GM20431 (cell line): Measurements from ENCODE around the gene CCDC73.
"Not testable (repeated sequence)": the region's sequence is repeated elsewhere in the genome, so short reads cannot be mapped to it uniquely, and the experiment has no call there.

Experiments used
- in situ Hi-C: fragments of 300-500 bp; cut with MseI, MboI; formaldehyde crosslinking; loops from one replicate; pipeline ENCODE4 v1.15.0; 2020; ENCODE audit warnings: low sequenced_read_pairs; ENCODE audit not compliant: unreplicated experiment

CCDC73 gene

DNA sequence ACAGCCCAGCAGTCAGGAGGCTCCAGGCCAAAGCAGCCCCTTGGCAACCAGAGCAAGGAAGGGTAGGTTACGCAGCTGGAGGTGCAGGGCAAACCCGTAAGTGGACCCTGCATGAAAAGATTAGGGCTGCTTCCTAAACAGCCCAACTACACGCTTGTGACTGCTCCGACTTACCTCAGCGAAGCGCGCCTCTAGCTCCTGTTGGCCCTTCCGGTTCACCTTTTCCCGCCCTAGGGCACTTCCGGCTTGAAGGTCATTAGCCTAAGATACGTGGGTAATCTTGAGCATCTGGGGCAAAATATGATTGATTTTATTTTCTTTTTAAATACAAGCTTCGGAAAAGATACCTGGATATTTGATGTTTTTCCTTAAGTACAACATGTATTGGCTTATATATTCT lies at the start of gene CCDC73:
Gene CCDC73 (minus strand): TSS at position 224 of the 400 bp plus-strand sequence. CDS start 34,419 bp downstream, outside the sequence.
- in situ Hi-C loops, result no loop called here

DNA sequence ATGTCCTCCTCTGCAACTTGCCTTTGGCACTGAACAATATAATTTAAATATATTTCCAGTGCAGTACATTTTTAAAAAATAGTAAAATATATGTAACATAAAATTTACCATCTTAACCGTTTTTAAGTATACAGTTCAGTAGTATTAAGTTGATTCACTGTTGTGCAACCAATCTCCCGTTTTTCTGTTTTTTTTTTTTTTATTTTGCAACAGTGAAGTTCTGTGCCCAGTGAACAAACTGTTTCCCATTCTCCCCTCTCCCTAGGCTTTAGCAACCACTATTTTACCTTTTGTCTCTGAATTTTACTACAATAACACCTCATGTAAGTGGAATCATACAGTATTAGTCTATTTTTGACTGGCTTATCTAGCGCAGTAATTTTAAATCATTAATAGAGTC lies 49.1 kb upstream of the CCDC73 start:
- in situ Hi-C loops, result no loop called here

DNA sequence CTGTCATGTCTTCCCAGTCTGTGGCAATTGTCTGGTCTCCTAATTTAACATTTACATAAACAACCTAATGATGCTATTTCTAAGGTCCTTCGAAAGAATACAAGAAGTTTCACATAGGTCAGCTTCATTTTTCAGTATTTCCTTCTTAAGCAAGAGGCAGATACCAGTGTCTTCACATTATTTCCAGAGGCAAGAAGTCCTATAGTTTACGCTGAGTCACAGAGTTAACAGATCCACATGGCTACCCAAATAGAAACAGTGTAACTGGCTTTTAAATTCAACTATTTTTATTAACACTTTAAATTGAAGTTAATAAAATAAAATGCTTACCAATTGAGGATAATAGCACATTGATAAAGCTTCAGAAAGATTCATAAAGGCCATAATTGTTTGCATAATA lies 46.1 kb upstream of the CCDC73 start:
- in situ Hi-C loops, result no loop called here

DNA sequence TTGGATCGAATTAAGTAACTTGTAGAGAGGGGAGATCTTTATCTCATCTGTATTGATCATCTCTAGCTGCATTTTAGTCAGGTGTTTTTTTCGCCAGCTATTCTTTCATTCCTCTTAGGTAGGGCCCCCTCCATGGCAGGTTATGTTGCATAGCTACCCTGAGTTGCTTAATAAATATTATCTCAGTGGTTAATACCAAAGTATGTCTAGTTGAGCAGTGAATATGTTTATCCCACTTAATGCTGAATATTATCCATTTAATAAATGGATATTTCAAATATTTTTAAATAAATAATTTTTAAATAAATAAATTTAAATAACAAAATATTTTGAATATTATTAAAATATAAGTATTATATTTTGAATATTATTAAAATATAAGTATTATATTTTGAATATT lies 44.8 kb upstream of the CCDC73 start:
- in situ Hi-C loops, result no loop called here

DNA sequence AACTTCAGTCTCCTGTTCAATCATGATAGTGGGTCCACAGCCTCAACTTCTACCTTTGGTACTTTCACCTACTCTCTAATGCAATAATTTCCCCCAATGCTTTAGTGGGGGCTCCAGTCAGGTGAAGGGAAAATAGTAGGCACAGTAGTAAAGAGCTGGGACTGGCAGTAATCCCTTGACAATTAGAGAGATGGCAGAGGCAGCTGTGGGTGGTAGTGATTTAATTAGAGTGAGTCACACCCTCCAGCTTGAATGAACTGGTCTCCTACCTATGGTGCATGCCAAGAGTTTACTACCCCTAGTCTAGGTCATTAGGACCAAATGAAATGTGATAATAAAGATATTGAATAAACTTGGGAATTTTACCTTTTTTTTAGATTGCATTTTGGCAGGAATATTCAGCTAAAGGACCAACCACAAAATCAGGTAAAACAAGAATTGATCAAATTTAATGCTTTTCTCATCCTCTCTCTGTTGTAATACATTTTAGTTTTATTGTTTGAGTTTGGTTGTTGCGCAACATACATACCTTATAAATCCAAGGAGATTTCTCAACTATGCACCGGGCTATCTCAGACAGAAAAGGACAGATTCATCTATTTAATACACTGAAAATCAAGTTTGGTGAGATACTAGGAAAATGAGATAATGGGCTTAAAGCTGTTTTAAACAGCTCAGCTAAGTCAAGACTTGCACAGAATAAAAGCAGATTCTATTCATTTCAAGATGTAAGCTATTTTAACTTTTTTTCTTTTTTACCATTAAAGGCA lies 44.2 kb upstream of the CCDC73 start:
- in situ Hi-C loops, result no loop called here

DNA sequence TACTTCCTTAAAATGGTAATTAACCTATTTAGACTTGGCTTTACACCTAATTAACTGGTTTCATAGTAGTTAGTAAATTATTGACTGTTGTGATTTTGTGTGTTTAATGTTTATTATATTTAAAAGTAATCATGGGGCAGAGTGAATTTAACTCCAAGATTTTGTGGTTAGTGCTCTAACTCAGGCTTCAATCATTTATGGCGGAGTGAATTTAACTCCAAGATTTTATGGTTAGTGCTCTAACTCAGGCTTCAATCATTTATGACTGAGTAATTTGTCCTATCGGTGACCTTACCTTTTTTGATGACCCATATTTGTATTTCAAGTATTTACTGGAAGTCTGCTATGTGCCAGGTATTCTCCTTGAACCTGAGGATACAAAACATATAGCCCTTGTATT lies 42.5 kb upstream of the CCDC73 start:
- in situ Hi-C loops, result no loop called here

DNA sequence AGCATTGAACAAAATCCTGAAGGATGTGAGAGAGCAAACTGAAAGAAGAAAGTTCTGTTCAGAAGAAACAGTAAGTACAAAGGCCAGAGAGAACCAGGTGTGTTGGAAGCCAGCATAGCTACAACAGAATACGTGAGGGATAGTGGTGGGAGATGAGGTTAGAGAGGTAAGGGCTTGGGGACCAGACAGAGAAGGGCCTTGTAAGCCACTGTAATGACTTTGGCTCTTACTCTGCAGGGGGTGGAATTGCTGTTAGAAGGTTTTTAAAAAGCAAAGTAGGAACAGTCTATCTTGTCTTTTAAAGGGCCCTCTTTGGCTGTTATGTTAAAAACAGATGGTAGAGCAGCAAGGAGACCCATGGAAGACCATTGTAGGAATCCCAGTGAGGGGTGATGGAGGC lies 39.5 kb upstream of the CCDC73 start:
- in situ Hi-C loops, result no loop called here

DNA sequence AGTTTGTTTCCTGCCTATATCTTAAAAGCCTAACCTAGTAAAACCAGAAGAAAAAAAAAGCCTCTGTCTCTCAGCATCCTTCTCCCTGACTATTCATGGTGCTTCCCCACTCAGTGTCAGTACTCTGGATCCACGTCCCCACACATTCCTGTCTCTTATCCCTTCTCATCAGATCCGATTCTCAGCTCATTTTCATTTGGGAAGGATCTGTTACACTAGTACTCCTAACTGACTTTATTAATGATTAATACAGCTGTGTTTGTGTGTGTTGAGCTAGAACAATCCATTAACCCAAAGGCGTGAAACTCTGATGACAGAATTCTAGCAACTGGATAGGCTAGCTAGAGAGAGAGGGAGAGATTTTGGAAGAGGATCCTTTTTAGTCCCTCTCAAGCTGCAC lies 36.8 kb upstream of the CCDC73 start:
- in situ Hi-C loops, result no loop called here

DNA sequence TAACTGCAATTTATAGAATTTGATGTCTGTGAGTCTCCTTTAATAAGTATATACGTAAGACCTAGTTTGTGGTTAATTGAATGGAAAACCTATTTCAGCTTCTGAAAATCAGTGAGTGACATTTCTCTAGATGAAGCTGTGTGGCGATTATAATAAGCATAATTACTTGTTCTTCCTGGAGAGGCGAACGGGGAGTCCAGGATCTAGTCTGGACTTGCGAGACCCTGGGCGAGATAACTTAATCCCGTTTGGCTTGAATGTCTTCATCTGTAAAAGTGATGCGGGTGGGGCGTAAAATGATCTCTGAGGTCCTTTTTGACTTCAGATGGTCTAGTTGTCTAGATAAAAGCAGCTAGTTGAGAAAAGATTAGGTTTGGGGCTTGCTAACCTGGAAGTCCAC lies 36.3 kb upstream of the CCDC73 start:
- in situ Hi-C loops, result no loop called here

DNA sequence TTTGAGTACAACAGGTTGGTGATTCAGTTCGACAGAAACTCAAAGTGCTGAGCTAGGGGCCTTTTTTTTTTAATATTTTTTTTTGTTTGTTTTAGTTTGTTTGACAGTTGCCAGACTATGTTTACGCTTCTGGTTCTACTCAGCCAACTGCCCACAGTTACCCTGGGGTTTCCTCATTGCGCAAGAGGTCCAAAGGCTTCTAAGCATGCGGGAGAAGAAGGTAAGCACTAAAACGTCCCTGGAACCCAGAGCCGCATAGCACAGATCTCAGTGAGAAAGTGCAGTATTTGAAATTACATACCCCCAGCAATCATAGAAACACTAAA lies 35.9 kb upstream of the CCDC73 start:
- in situ Hi-C loops, result no loop called here

DNA sequence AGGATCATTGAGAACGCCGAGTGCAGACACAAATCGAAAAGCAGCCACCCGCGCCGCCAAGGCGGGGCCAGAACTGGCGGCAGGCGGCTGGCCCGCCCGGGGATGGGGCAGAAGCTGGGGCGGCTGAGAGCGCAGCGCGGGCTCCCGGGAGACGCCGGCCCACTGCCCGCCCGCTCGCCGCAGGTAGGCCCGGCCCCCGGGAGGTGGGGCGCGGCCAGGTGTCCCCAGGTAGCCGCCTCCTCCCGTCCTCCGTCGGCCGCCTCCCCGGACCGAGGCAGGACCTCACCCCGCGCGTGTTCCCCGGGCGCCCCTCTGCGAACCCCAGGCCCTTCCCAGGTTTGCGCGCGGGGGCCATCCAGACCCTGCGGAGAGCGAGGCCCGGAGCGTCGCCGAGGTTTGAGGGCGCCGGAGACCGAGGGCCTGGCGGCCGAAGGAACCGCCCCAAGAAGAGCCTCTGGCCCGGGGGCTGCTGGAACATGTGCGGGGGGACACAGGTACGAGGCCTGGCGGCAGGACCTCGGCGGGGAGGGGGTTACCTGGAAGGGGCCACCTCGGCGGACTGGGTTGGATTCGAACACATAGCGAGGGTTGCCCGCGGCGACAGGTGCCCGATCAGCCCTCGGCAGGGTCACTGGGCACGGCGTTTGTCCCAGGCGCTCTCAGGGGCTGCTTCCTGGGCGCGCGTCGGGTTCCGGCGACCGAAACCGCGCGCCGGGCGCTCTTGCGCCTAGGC lies 35.4 kb upstream of the CCDC73 start, which contains the start of gene PRRG4:
Gene PRRG4 (plus strand): TSS at position 248 of the 733 bp plus-strand sequence. CDS start 603 bp downstream, outside the sequence.
- in situ Hi-C loops, result no loop called here

DNA sequence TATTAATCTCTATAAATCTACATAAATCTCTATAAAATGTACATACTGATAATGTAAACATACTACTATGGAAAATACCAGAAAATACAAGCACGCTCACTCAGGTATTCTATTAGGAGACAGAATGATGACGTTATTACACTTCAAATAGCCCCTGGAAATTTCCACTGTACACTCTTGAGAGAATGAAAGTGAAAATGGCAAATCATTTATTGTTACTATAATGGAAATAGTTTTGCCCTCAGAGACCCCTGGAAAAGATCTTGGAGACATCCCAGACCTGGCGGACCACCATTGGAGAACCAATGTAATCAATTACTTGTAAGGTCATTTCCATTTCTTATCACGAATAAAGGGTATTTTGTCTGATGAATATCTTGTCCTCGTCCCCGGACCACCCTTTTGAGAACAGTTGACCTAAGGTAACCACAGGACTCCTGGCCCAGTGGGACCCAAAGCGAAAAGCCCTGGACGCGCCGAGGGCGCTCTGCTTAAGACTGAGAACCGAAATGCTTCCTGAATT lies 34.8 kb upstream of the CCDC73 start:
- in situ Hi-C loops, result no loop called here

DNA sequence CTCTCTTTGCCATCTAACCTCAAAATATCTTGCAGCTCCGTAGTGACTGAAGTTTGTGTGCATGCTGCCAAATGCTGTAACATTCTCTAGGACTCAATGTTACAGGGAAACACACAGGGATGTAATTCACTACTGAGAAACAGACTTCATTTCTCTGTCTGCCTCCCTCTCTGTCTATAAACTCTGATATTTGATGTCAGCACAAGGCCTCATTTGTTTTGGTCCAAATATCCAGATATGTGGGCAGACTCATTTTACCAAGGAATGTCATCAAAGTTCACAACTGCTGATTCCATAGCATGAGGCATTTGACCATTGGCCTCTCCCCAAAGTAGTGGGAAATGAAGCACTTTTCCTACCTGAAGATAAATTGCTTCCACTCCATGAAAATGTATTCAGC lies 32.8 kb upstream of the CCDC73 start:
- in situ Hi-C loops, result no loop called here

DNA sequence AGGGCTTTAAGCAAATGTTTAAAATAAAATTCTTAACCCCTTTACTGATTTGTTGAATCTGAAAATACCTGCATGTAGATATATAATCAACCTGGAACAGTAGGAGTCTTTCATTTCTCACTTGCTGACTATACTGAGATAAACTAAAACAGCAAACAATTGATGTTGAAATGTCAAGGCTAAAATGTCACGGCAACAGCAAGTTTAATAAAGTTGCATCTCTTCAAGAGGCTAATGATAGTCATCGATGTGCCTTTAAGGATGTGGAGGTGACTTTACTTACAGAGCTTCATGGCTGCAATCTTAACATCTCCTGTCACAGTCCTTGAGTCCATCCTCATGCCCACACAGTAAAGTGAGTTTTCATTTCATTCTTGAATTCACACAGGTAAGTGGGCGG lies 31.7 kb upstream of the CCDC73 start:
- in situ Hi-C loops, result no loop called here

DNA sequence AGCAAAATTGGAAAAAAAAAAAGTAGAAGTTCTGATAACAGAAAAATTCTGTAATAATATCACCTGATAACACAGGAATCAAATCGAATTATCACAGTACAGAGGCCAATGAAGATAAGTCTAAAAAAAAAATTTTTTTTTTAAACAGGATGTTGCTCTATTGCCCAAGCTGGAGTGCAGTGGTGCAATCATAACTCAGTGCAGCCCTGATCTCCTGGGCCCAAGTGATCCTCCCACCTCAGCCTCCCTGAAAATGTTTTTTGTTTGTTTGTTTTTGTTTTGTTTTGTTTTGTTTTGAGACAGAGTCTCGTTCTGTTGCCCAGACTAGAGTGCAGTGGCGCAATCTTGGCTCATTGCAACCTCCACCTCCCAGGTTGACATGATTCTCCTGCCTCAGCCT lies 29.2 kb upstream of the CCDC73 start:
- in situ Hi-C loops, result not testable (repeated sequence)

DNA sequence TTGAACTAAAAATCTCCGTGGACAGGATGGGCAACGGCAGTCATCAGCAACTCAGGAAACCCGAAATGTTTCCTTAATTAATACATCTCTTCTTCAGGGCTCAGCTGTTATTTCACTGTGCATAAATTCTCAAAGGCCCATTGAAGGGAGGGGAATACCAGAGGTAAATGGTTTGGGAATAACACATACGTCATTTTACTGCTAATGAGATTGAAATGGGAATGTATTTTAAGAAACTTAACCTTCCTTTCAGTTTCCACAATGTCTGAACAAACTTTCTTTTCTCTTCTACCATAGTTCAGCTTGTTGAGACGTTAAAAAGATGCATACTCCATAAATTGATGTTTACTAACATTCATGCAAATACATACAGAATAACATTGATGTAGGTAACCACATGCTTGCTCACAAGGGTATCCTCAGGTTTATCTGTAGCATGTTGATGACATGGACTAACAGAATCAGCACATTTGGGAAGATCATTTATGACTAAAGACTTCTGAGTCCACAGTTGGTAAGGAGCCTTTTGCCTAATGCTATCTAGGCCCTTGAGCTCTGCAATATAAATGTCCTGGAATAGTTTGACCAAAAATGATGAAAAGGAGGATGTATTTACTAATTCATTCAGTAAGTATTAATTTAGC lies 27.6 kb upstream of the CCDC73 start:
- in situ Hi-C loops, result no loop called here

DNA sequence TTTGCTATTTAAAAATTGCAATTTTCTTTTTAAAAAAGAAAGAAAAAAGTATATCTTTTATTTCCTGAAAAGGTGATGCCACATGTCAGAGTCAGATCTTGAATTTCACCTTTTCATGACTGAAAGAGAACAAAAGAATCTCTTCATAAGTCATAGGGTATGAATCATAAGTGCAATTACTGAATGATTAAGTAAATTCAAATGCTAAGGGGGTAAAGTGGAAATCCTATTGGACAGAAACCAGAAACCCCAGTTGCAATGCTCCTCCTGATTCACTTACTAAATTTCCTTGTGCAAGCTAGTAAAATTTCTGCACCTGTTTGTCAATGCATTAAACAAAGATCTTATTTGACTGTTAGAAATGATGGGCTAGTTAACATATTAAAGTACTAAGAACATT lies 27.1 kb upstream of the CCDC73 start:
- in situ Hi-C loops, result no loop called here

DNA sequence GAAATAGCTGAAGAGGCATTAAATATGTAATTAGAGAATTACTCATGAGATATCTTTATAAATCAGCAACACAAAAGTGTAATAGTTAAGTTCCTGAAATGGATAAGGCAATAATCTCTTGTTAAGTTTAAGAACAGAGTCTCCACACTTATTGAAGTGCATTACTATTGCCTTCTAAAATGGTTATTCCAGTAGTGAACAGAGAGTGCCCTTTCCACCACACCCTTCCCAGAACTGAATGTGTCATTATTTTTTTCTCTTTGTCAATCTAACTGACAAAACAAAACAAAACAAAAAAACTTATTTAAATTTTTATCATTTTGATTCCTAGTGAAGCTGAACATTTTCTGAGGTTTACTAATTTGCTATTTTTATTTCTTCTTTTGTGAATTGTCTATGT lies 26.0 kb upstream of the CCDC73 start:
- in situ Hi-C loops, result no loop called here

DNA sequence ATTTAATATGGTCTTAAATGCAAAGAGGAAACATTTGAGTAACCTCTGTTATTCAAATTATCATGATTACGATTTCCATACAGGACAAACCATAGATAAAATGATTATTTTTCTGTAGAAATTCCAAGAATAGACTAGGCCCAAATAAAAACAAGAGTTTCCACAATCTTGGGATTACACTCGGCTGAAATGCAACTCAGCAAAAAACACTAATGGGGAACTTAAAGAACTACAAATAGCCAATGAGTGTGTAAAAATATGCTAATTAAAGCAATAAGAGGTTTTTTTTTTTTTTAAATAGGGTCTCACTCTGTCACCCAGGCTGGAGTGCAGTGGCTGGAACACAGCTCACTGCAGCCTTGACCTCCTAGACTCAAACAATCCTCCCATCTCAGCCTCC lies 24.7 kb upstream of the CCDC73 start:
- in situ Hi-C loops, result no loop called here

DNA sequence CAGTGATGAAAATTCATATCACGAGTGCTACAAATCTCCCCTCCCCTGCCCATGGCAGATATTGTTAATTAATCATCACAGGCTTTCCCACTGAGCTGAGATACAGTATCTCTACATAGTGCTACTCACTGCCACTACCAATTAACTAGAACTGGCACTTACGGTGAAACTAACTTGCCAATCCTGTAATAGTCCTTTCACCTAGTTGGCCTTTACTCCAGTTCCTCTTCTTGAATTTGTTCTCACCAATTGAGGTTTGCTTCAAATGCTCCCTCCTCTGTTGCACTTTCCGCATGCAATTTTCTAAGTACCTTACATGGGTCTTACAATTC lies 23.4 kb upstream of the CCDC73 start:
- in situ Hi-C loops, result no loop called here

DNA sequence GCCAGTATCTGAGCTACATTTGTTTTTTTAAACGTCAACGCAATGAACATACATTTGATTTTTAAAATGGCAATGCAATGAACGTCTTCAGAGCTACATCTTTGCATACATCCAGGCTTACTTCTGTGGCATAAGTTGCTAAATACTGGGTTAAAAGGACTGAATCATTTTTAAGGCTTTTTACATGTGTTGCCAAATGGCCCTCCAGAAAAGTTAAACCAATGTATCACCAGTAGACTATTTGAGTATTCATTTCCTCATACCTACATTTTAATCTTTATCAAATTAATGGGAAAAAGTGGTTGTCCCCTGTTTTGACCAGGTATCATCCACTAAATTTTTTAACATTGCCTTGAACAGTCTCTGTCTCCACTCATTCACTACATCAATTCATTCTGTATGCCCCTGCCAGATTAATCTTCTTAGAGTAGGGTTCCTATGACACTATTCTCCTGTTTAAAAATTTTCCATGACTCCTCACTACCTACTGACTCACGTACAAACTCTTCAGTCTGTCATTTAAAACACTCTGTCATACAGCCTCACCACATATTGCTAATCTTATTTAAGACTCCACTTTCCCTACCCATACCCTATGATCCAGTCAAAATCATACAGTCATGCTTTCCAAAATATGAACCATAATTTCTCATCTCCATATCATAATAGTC lies 22.9 kb upstream of the CCDC73 start:
- in situ Hi-C loops, result no loop called here
